Transverse colon (tissue), 4 donors: ENCODE measurements around the gene GMFB.
A peak's percentile ranks its signal among the peaks of the same experiment; 100 is the strongest.

ENCODE experiments used
- EP300 ChIP-seq: sonication (generic); formaldehyde crosslinking; IDR thresholded peaks from one replicate; pipeline ENCODE4 v1.6.1; 2017; ENCODE audit warnings: antibody characterized with exemption, low read depth
- POLR2AphosphoS5 ChIP-seq, 3 donors: sonication (generic); formaldehyde crosslinking; IDR thresholded peaks; one replicate each; pipeline ENCODE4 v1.6.1; 2016; ENCODE audit warnings: antibody characterized with exemption in 3 of 3
- TF ChIP-seq, protein P1 (sequence below), 5 experiments: fragments of 200-600 bp in 3 of 5; fragments of 450-650 bp in 2 of 5; sonication (generic) in 3 of 5; IDR thresholded peaks; 1 replicate in 2 of 5; 2 replicates in 3 of 5; pipeline ENCODE4 v1.5.1; 2016 to 2017; ENCODE audit warnings: antibody characterized with exemption in 5 of 5, inconsistent platforms in 3 of 5, mild to moderate bottlenecking in 2 of 5, moderate library complexity in 1 of 5

DNA sequence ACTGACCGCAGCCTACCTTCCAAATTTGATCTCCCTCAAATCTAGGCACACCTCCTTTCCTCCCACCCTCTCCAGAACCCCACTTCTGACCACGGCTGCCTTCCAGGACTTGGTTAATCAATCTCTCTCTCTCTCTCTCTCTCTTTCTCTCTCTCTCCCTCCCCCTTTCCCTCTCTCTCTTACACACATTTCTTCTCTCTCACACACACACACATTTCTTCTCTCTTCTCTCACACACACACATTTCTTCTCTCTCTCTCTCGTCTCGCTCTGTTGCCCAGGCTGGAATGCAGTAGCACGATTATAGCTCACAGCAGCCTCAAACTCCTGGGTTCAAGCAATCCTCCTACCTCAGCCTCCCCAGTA is 521 bp upstream of the GMFB start:
- TF ChIP-seq, protein P1, sequence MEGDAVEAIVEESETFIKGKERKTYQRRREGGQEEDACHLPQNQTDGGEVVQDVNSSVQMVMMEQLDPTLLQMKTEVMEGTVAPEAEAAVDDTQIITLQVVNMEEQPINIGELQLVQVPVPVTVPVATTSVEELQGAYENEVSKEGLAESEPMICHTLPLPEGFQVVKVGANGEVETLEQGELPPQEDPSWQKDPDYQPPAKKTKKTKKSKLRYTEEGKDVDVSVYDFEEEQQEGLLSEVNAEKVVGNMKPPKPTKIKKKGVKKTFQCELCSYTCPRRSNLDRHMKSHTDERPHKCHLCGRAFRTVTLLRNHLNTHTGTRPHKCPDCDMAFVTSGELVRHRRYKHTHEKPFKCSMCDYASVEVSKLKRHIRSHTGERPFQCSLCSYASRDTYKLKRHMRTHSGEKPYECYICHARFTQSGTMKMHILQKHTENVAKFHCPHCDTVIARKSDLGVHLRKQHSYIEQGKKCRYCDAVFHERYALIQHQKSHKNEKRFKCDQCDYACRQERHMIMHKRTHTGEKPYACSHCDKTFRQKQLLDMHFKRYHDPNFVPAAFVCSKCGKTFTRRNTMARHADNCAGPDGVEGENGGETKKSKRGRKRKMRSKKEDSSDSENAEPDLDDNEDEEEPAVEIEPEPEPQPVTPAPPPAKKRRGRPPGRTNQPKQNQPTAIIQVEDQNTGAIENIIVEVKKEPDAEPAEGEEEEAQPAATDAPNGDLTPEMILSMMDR (IDR thresholded peaks at IDR 0.05) = peak in 1 of 5 experiments; percentile 2
- TF ChIP-seq POLR2AphosphoS5 (IDR thresholded peaks at IDR 0.05) = no peak
- no peak for TF ChIP-seq EP300
